ENCODE measurements around the gene PPP2R3B. TPM values are rescaled to one million over a fixed set of nuclear protein-coding genes. Genes with fewer than 3 reads are reported as not detected.

Gene PPP2R3B
- total RNA-seq, 1 donor from 2014 or later: 36.1 TPM

DNA sequence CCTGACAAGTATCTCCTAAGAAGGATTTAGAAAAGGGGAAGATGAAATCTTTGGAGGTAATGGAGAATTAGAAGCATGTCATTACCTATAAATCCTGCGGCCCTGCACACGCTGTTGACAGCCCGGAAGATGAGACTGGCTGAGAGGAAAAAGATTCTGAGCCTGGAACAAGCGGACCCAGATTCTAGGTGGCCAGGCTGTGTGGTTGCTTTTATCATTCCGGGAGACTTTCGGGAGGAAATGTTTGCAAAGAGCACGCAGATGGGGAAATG lies 5.8 kb upstream of the PPP2R3B start:
- Mint-ChIP-seq H3K27me3 (ENCODE audit: unreplicated experiment) (peaks cover 4% of the 10 kb centered on the region), H3K27ac (ENCODE audit: unreplicated experiment) (no peak overlapping the region), H3K36me3 (ENCODE audit: unreplicated experiment) (no peaks in the 10 kb centered on the region), H3K4me3 (ENCODE audit: unreplicated experiment) (no peak overlapping the region), H3K9me3 (ENCODE audit: unreplicated experiment) (peaks cover under 1% of the 10 kb centered on the region), H3K4me1 (ENCODE audit: low read depth, unreplicated experiment) (peaks cover under 1% of the 10 kb centered on the region)
- no peak for TF ChIP-seq CTCF (IDR thresholded peaks at IDR 0.05; ENCODE audit: partially characterized antibody, unreplicated experiment)
- DNase-seq: no peak

DNA sequence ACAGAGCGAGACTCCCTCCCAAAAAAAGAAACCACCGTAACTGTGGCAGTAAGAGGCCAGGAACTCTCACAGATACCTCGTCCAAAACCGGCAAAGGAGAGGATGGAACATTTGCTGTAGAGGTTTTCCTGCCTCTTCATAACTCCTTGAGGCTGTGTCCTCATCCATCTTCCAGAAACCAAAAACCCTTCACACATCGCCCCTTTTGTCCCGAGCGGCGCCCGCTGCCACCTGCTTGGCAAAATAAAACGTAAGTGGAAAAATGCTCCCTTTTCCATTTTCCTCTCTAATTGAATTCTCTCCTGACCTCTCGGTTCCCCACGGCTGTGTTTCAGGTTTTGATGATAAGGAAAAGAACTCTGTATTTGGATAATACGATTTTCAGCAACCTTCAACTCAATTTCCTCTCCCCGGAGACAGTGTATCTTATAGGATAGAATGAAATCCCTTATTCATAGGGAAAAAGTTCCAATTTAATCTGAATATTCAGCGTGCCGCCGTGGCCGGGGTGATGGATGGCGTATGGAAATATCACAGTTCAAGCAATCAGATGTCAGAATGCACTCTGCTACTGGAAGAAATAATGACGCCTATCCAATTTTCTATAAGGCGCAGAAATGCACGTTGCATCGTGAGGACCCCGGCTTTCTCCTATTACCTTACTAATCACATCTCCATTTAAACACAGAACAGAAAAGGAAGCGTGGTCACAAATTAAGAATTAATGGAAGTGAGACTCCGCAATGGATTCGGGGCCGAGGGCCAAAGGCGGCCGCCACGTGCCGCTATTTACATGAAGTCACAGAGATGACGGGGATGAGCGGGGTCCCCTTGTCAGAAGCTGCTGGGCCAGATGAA lies 5.2 kb upstream of the PPP2R3B start:
- no peak for TF ChIP-seq CTCF (IDR thresholded peaks at IDR 0.05; ENCODE audit: partially characterized antibody, unreplicated experiment)
- H3K27ac Mint-ChIP-seq (ENCODE audit: unreplicated experiment): no peak overlapping the region
- no peak overlapping the region for H3K4me3 Mint-ChIP-seq (ENCODE audit: unreplicated experiment)

GRCh38 chrX:390459-390858 lies 3.8 kb upstream of the PPP2R3B start:
- Mint-ChIP-seq H3K36me3 (ENCODE audit: unreplicated experiment) (no peaks in the 10 kb centered on the region), H3K4me3 (ENCODE audit: unreplicated experiment) (no peak overlapping the region), H3K9me3 (ENCODE audit: unreplicated experiment) (peaks cover 6% of the 10 kb centered on the region), H3K27ac (ENCODE audit: unreplicated experiment) (no peak overlapping the region), H3K4me1 (ENCODE audit: low read depth, unreplicated experiment) (no peaks in the 10 kb centered on the region), H3K27me3 (ENCODE audit: unreplicated experiment) (peaks cover 9% of the 10 kb centered on the region)
- no peak for TF ChIP-seq CTCF (IDR thresholded peaks at IDR 0.05; ENCODE audit: partially characterized antibody, unreplicated experiment)
- no peak for DNase-seq

More for the DNA sequence above, 5.2 kb upstream of the PPP2R3B start:
- no peaks in the 10 kb centered on the region for H3K36me3 Mint-ChIP-seq (ENCODE audit: unreplicated experiment)
- DNase-seq: no peak
- peaks cover 7% of the 10 kb centered on the region for H3K27me3 Mint-ChIP-seq (ENCODE audit: unreplicated experiment)
- peaks cover 5% of the 10 kb centered on the region for H3K9me3 Mint-ChIP-seq (ENCODE audit: unreplicated experiment)
- no peaks in the 10 kb centered on the region for H3K4me1 Mint-ChIP-seq (ENCODE audit: low read depth, unreplicated experiment)

DNA sequence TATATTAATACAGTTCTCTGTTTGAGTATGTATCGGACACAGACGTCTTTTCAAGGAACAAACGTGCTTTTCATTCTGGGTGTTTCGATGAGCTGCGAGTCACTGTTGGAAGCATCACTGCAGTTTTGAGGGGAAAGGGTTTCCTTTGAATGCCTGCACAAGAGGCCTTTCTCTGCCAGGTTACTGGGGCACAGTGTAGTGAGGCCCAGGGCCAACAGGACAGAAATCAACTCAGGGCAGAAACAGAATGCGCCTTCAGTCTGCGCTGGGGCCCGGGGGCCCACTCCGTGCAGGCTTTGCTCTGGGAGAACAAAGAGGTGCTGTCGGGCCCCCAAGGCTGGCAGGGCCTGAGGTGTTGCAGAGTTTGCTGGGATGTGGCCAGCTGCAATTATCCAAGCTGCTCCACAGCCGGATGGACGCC lies 2.3 kb upstream of the PPP2R3B start:
- H3K9me3 Mint-ChIP-seq (ENCODE audit: unreplicated experiment): peaks cover 6% of the 10 kb centered on the region
- DNase-seq: no peak
- H3K36me3 Mint-ChIP-seq (ENCODE audit: unreplicated experiment): no peaks in the 10 kb centered on the region
- H3K4me3 Mint-ChIP-seq (ENCODE audit: unreplicated experiment): peak overlapping the region; percentile 47
- H3K4me1 Mint-ChIP-seq (ENCODE audit: low read depth, unreplicated experiment): no peaks in the 10 kb centered on the region
- H3K27me3 Mint-ChIP-seq (ENCODE audit: unreplicated experiment): peaks cover 8% of the 10 kb centered on the region
- TF ChIP-seq CTCF (IDR thresholded peaks at IDR 0.05; ENCODE audit: partially characterized antibody, unreplicated experiment): no peak
- no peak overlapping the region for H3K27ac Mint-ChIP-seq (ENCODE audit: unreplicated experiment)

GRCh38 chrX:387729-388128 lies 1.0 kb upstream of the PPP2R3B start:
- peaks cover 8% of the 10 kb centered on the region for H3K27me3 Mint-ChIP-seq (ENCODE audit: unreplicated experiment)
- no peaks in the 10 kb centered on the region for H3K4me1 Mint-ChIP-seq (ENCODE audit: low read depth, unreplicated experiment)
- H3K9me3 Mint-ChIP-seq (ENCODE audit: unreplicated experiment): peaks cover 6% of the 10 kb centered on the region
- no peak for TF ChIP-seq CTCF (IDR thresholded peaks at IDR 0.05; ENCODE audit: partially characterized antibody, unreplicated experiment)
- no peaks in the 10 kb centered on the region for H3K36me3 Mint-ChIP-seq (ENCODE audit: unreplicated experiment)
- DNase-seq: no peak
- H3K27ac Mint-ChIP-seq (ENCODE audit: unreplicated experiment): no peak overlapping the region
- H3K4me3 Mint-ChIP-seq (ENCODE audit: unreplicated experiment): peak overlapping the region; percentile 96
